GM19328 (cell line): ENCODE measurements around the gene FBXW7.

Experiments used
- ATAC-seq: cut with Tn5 transposase; IDR thresholded peaks from one replicate; pipeline ENCODE4 v1.9.1; 2021; ENCODE audit warnings: mild to moderate bottlenecking, moderate library complexity; ENCODE audit not compliant: unreplicated experiment

FBXW7 gene

DNA sequence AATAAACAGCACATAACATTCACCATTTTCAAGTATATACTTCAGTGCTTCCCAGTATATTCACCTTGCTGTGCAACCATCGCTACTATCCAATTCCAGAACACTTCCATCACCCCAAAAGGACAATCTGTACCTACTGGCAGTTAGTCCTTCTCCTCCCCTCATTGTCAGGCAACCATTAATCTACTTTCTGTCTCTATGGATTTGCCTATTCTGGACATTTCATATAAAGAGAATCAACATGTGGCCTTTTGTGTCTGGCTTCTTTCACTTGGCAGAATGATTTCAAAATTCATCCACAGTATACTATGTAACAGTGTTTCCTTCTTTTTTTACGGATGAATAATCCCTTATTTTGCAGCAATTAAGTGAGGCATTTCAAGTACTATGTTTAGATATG is 189.4 kb downstream of the FBXW7 start:
- no peak for ATAC-seq

DNA sequence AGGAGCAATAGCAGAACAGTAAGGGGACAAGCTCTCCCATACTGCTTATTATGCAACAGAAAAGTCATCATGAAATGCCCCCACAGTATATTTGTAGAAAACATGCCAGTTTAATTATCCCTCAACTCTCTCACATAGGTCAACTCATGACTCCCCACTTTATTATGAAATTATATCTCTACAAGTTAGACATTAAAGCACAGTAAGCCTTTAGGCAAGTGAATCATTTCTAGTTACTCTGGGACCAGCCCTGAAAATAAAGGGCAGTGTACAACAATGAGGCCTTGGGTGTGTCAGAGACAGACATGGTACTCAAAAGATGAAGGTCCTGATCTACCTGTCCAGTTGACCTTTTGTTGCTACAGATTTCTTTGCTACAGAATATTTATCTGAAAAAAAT is 191.9 kb downstream of the FBXW7 start:
- no peak for ATAC-seq

DNA sequence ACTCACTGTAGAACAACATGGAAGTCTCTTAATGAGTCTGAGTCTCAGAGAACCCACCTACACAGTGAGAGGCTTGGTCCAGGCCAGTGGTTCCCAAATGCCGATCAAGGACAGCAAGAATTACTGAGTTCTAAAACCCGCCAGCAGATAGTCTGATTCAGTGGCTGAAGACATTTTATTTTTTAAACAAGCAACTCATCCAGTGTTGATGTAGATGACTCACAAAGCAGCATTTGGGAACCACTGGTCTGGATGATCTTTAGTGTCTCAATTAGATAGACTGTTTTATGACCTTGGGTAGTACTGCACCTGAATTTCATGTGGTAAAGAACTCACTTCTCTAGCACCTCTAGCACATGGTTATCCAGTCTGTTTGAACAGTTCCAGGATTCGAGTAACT is 193.6 kb downstream of the FBXW7 start:
- no peak for ATAC-seq

DNA sequence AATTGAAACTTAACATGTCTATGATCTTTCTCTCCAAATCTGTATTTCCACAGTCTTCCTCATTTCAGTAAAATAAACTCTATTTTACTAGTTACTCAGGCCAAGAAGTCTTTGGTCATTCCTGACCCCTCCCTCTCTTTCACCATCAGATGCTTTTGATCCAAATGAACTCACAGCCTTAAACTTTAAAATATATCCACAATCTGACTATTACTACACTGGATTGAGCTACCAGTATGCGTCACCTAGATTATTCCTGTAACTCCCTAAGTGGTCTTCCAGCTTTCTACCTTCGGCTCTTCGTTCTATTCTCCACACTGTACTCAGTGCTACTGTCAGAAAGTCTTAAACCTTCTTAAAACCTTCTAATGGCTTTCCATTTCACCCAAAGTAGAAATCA is 195.1 kb downstream of the FBXW7 start:
- ATAC-seq = no peak

DNA sequence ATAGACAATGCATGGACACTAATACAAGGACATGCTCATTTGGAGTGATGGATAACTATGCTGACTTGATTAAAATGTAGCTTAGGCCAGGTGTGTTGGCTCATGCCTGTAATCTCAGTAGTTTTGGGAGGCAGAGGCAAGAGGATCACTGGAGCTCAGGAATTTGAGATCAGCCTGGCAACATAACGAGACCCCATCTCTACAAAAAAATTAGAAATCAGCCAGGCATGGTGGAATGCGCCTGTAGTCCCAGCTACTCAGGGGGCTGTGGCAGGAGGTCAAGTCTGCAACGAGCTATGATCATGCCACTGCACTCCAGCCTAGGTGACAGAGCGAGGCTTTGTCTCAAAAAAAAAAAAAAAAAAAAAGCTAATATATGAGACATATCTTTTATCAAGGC is 196.3 kb downstream of the FBXW7 start:
- ATAC-seq = no peak

DNA sequence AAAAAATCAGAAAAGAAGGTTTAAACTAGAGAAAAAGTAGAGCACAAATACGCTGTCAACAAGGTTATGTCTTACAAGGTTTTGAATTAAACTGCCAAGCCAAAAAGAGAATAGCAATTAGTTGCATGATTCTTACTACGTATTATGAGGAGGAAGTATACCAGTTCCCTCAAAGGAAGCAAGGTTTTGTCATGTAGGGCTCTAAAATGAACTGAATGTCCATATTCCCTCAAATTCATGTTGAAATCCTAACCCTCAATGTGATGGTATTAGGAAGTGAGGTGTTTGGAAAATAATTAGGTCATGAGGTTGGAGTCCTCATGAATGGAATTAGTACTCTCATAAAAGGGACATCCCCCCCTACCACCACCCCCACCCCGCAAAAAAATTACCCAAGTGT is 201.0 kb downstream of the FBXW7 start:
- no peak for ATAC-seq

DNA sequence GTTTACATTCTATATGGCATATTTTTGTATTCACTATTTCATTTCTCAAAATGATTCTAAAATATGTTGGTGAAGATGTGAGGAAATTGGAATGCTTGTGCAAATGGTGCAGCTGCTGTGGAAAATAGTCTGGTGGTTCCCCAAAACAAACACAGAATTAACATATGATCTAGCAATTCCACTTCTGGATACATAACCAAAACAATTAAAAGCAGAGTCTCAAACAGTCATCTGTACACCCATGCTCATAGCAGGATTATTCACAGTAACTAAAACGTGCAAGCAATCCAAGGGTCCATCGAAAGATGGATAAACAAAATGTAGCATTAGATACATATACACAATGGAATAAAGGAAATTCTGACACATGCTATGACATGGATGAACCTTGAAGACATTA is 204.8 kb downstream of the FBXW7 start:
- no peak for ATAC-seq

DNA sequence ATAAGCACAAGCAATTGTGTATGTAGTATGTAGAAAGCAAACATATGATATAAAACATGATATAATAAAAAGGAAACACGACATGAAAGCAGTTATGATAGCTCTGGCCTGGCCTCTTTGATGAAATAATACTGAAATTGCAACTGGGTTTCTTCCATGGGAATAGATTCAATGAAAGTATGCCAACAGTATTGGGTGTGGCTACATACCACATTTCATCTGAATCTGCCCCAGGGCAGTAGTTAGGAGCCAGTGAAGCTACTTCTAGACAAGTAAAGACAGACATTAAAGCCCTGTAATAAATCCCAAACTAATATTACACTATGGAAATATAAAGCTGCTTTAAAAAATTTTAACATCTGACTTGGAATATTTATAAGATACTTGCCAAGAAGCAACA is 207.3 kb downstream of the FBXW7 start:
- ATAC-seq = no peak

DNA sequence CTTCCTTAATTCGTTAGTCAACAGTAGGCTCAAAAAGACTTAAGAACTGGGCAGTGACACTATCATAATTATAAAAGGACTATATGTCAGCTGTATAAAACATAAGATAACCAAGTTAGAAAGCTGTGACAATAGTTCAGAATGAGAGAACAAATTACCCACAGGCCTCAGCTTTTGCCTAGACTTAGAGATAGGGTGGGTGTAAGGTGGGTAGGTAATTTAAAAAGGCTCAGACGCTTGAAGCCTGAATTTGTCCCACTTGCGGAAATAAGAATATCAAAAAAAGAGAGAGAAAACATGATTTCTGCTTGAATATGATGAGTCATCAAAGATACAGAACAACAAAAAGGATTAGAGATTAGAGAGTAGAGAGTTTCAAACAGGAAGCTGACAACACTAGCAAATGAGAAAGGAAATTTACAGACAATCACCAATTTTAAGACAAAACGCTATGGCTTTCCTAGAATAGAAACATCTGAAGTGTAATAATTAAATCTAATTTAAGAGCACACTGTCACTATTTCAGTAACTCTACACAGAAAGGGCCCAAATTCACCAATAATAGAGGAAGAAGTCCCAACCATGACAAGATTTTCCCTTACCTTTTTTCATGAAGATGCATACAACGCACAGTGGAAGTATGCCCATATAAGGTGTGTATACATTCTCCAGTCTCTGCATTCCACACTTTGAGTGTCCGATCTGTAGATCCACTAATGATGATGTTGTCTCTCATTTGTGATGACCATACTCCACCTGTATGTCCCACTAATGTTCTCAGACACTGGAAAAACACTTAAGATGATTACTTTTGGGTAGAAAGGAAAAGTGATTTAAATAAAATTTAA is 208.1 kb downstream of the FBXW7 start:
- ATAC-seq = no peak

DNA sequence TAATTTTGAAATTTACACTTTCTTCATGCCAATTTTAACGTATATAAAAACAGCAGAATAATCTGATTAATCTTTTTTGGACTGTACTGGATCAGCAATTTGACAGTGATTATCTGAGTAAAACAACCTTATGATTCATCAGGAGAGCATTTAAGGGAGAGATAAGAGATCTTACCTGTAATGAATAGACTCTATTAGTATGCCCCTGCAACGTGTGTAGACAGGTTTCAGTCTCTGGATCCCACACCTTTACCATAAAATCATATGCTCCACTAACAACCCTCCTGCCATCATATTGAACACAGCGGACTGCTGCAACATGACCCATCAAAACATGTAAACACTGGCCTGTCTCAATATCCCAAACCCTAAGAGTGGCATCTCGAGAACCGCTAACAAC is 210.1 kb downstream of the FBXW7 start:
- no peak for ATAC-seq

DNA sequence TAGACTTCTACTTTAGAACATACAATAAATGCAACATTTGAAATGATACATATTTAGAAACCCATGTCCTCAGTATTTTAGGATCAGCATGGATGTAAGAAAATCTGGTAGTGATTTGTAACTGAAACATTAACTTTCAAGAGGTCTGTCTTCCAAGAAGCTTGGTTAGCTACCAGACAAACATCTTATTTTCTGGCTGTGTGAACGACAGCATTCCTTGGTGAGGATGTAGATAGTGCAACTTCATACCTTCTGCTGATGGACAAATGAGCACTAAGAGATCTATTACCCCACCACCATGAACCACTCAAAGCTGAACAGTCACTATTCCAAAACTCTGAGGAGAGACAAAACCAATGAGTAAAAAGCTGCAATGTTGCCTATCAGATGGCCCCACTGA is 212.7 kb downstream of the FBXW7 start:
- no peak for ATAC-seq

DNA sequence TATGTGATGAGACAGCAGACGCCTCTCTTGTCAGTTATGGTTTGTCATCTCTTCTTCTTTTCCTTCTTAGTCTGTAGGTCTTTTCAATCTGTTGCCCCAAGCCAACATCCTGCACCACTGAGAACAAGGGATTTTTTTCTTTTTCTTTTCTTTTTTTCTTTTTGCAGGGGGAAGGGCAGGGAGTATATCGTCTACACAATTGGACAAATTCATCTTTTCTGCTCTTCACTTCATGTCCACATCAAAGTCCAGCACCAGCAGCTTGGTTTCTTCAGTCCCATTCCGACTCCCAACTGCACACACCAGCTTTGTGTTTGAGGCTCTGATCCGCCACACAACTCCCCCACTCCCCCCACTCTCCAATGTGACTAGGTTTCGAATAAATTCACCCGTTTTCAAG is 213.2 kb downstream of the FBXW7 start:
- no peak for ATAC-seq

DNA sequence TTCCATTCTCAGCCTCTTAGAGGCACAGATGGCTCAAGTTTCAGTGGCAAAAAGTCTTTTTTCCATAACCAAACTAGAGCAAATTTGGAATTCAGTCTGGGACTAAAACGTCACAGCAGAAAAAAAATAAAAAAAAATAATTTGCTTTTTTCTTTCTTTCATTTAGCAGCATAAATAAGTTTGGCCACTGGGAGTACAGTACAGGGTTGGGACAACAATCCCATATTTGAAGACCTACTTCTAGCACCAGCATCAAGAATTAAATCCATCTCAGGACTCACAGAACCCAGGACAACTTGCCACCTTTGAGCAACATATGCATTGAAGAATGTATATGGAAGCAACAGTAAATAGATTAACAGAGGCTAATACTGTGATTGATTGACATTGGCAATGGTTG is 214.0 kb downstream of the FBXW7 start:
- no peak for ATAC-seq

DNA sequence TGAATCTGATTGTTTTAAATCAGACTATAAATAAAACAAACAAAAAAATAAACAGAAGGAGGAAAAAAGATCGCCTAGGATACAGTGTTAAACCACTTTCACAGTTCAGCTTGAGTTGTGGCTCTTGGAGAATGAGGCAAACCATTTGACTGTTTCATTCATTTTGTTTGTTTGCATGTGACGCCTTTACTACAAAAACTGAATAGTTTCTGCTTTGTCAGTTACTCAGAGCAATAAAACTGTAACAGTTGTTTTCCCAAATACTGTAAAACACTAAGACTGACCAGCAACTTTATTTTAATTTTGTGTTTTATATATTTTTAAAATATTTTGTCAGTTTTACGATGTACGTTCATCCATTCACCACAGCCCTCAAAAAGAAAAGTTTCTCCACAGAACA is 214.5 kb downstream of the FBXW7 start:
- no peak for ATAC-seq

DNA sequence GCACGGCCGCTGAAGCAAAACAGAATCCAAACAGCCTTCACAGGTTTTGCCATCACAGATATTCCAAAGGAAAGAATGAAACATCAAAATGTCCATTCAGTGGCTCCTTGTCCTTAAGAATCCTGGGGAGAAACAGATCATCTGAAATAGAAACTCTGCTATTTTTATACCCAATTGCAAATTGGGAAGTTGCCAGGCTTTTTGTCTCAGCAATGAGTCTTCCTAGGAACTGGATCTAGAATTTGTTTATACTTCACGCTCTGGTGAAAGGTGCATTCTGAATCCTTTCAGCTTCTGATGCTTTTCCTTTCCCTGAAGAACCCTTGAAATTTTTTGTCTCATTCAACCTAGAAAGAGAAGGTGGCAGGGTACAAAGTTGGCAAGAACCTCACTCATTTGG is 218.9 kb downstream of the FBXW7 start:
- ATAC-seq = no peak

DNA sequence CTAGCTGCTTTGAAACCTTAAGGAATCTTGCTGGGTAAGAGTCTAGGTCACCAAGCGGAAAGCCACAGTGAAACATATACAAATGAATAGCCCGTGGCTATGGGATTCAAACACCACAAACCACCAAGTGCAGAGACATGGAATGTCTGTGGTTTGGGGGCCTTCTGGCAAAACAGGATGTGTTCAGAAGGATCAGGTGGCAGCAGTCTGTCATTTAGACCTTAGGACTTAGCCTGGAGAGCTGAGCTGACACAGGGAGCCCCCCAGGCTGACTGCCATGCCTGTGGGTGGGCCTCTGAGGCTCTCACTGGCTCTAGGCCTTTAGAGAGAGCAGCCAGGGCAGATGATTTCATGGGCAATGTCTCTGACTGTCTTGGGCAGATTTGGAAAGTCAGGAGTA is 225.6 kb downstream of the FBXW7 start:
- no peak for ATAC-seq

DNA sequence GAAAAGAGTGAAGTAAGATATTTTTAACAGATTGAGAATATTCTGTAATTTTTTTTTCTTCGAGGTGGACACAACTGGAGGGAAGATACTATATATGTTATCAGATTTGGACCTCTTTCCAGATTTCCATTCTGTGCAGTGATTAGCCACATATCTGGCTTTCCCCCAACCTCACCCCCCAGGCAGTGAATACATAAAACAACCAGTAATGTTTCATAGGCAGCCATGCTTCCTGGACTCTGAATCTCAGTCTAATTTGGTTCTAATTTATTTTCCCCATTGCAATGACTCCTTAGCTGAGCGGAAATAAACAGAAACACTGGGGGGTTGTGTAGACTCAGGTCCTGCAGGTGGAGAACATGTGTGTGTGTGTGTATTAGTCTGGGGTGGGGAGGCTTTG is 226.5 kb downstream of the FBXW7 start:
- no peak for ATAC-seq

DNA sequence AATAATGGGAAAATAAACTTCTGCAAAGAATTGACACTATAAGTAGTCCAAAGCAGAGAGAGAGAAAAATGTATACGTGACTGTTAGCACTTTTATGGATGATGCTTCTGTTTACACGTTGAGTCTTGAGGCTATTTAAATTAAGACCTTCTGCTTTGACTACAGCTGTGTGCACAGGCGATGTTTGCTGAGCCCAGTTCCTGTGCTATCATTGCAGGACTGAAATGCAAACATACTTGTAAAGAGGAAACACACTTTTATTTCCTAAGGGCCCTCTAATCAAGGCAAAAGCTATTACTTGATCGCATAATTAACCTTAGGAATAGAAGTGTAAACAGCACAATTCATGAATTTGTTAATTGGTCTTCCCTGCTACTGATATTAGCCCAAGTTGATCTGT is 226.9 kb downstream of the FBXW7 start:
- ATAC-seq = no peak

DNA sequence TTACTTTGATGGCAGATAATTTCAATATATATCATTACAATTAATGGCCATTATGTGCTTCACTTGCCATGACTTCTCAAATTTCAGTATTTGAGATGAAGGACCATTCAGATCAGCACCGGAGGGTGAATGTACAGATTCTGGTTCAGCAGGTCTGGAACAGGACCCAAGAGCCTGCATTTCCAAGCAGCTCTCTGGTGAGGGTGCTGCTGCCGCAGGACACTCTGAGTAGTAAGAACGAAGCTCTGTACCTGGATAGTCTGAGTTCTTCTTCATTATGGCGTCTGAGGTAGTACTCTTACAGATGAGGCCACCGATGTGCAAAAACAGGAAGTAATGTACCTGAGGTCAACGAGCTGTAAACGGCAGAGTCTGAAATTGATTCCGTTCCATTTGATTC is 228.2 kb downstream of the FBXW7 start:
- no peak for ATAC-seq

DNA sequence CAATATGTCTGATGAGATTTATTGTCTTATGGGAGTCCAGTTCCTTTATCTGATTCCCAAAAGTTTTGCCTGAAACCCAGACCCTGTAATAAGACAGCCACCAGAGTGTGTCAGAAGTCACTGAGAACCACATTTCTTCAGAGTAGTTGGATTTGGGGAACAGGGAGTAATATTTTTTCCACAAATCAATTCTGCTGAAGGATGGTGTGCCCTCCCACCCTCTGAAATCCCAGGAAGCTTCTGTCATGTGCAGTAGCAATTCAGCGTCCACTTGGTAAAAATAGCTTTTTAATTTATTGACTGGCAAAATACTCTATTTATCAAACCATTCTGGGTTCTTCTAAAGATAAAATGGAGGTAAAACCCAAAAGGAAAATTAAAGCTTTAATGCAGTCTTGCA is 229.4 kb downstream of the FBXW7 start:
- no peak for ATAC-seq

DNA sequence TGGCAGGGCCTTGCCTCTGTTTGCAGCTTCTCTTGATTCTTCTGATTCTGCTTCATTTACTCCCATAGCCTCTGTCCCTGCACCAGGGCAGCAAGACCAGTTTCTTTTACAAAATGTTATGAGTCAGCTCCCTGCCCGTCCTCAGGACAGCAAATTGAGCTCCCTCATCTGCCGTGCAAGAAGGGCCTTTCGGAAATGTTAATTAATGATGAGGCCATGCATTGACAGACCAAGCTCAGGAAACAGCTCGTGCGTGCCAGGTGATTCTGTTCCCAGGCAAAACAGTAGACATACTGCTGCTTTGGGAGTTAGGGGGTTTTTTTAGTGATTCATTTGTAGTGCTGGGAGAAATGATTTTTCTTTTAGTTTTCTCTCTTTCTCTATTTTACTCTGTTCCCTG is 231.7 kb downstream of the FBXW7 start:
- ATAC-seq = no peak

DNA sequence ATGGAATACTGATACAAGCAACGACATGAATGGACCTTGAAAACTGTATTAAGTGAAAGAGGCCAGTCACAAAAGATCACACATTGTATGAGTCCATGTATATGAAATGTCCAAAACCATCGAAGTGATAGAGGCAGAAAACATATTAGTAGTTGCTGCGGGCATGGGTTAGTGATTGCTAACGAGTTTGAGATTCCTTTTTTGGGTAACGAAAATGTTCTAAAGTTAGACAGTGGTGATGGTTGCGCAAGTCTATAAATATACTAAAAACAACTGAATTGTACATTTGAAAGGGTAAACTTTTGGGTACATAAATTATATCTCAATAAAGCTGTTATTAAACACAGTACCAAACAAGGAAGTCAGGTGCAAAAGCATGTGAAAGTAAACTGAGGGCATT is 234.5 kb downstream of the FBXW7 start:
- no peak for ATAC-seq

DNA sequence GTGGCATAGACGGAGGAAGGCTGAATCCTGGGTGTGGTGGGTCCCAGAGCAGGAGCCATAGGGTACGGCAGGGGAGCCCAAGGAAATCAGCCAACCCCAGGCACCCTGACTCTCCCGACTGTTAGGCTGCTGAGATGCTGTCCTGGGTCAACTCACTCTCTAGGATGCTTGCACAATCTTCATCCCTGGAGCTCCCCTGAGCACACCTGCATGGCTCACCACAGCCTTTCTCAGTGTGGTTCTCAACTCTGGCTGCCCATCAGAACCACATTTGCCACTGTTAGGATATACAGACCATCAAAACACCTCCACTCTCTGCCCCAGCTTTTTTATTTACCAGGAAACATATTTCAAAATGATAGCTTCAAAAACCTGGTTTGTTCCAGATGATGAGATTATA is 236.3 kb downstream of the FBXW7 start:
- ATAC-seq = no peak
